Measurements from ENCODE around the gene SLC37A1. TPM values are rescaled to one million over a fixed set of nuclear protein-coding genes. Genes with fewer than 3 reads are reported as not detected.

Gene SLC37A1
- total RNA-seq, 1 donor from 2014 or later, result 13.5 TPM

- no peak for TF ChIP-seq CTCF (IDR thresholded peaks at IDR 0.05)
- Mint-ChIP-seq H3K36me3 (ENCODE audit: unreplicated experiment) (no peaks in the 10 kb centered on the region), H3K4me3 (ENCODE audit: unreplicated experiment) (no peak overlapping the region), H3K9me3 (ENCODE audit: unreplicated experiment) (no peaks in the 10 kb centered on the region), H3K4me1 (ENCODE audit: unreplicated experiment) (no peaks in the 10 kb centered on the region), H3K27ac (ENCODE audit: unreplicated experiment) (no peak overlapping the region), H3K27me3 (ENCODE audit: unreplicated experiment) (peaks cover 13% of the 10 kb centered on the region)
- no peak for DNase-seq (ENCODE audit: extremely low spot score, unreplicated experiment)
Observed at GRCh38 chr21:42503711-42504110, 9.9 kb upstream of the SLC37A1 start.

GRCh38 chr21:42505090-42505726, 8.4 kb upstream of the SLC37A1 start:
- peak; percentile 66 for DNase-seq (ENCODE audit: extremely low spot score, unreplicated experiment)
- TF ChIP-seq CTCF (IDR thresholded peaks at IDR 0.05), result no peak
- Mint-ChIP-seq H3K9me3 (ENCODE audit: unreplicated experiment) (no peaks in the 10 kb centered on the region), H3K4me3 (ENCODE audit: unreplicated experiment) (no peak overlapping the region), H3K4me1 (ENCODE audit: unreplicated experiment) (no peaks in the 10 kb centered on the region), H3K27me3 (ENCODE audit: unreplicated experiment) (peaks cover 13% of the 10 kb centered on the region), H3K27ac (ENCODE audit: unreplicated experiment) (no peak overlapping the region), H3K36me3 (ENCODE audit: unreplicated experiment) (no peaks in the 10 kb centered on the region)

- H3K36me3 Mint-ChIP-seq (ENCODE audit: unreplicated experiment), result no peaks in the 10 kb centered on the region
- H3K4me3 Mint-ChIP-seq (ENCODE audit: unreplicated experiment), result no peak overlapping the region
- TF ChIP-seq CTCF (IDR thresholded peaks at IDR 0.05), result no peak
- H3K27me3 Mint-ChIP-seq (ENCODE audit: unreplicated experiment), result peaks cover 10% of the 10 kb centered on the region
- DNase-seq (ENCODE audit: extremely low spot score, unreplicated experiment), result no peak
- H3K9me3 Mint-ChIP-seq (ENCODE audit: unreplicated experiment), result no peaks in the 10 kb centered on the region
- no peak overlapping the region for H3K27ac Mint-ChIP-seq (ENCODE audit: unreplicated experiment)
- no peaks in the 10 kb centered on the region for H3K4me1 Mint-ChIP-seq (ENCODE audit: unreplicated experiment)
Observed at GRCh38 chr21:42507418-42507817, 6.2 kb upstream of the SLC37A1 start.

- H3K27me3 Mint-ChIP-seq (ENCODE audit: unreplicated experiment), result peaks cover 7% of the 10 kb centered on the region
- H3K27ac Mint-ChIP-seq (ENCODE audit: unreplicated experiment), result no peak overlapping the region
- no peak for DNase-seq (ENCODE audit: extremely low spot score, unreplicated experiment)
- peaks cover 7% of the 10 kb centered on the region for H3K4me1 Mint-ChIP-seq (ENCODE audit: unreplicated experiment)
- TF ChIP-seq CTCF (IDR thresholded peaks at IDR 0.05), result no peak
- H3K9me3 Mint-ChIP-seq (ENCODE audit: unreplicated experiment), result no peaks in the 10 kb centered on the region
- H3K4me3 Mint-ChIP-seq (ENCODE audit: unreplicated experiment), result no peak overlapping the region
- H3K36me3 Mint-ChIP-seq (ENCODE audit: unreplicated experiment), result no peaks in the 10 kb centered on the region
Observed at GRCh38 chr21:42508371-42508770, 5.3 kb upstream of the SLC37A1 start.

- no peak for DNase-seq (ENCODE audit: extremely low spot score, unreplicated experiment)
Observed at GRCh38 chr21:42509244-42509643, 4.4 kb upstream of the SLC37A1 start.

More at GRCh38 chr21:42509244-42509643, 4.4 kb upstream of the SLC37A1 start:
- no peak overlapping the region for H3K4me3 Mint-ChIP-seq (ENCODE audit: unreplicated experiment)
- H3K4me1 Mint-ChIP-seq (ENCODE audit: unreplicated experiment), result peaks cover 7% of the 10 kb centered on the region
- H3K9me3 Mint-ChIP-seq (ENCODE audit: unreplicated experiment), result no peaks in the 10 kb centered on the region
- H3K36me3 Mint-ChIP-seq (ENCODE audit: unreplicated experiment), result no peaks in the 10 kb centered on the region
- no peak for TF ChIP-seq CTCF (IDR thresholded peaks at IDR 0.05)
- peaks cover 7% of the 10 kb centered on the region for H3K27me3 Mint-ChIP-seq (ENCODE audit: unreplicated experiment)
- no peak overlapping the region for H3K27ac Mint-ChIP-seq (ENCODE audit: unreplicated experiment)

All from osteocyte (in vitro differentiated cells).